ENCODE results near the gene LRMDA.

The LRMDA gene

GRCh38 chr10:75801661-75802060 lies 370.2 kb downstream of the LRMDA start:
- no peak for DNase-seq

GRCh38 chr10:75803121-75803520 lies 371.7 kb downstream of the LRMDA start:
- no peak for DNase-seq

- DNase-seq: no peak
Observed at GRCh38 chr10:75803816-75804552, 372.6 kb downstream of the LRMDA start.

- no peak for DNase-seq
Observed at GRCh38 chr10:75806186-75806585, 374.8 kb downstream of the LRMDA start.

GRCh38 chr10:75807456-75807855 lies 376.0 kb downstream of the LRMDA start:
- no peak for DNase-seq

GRCh38 chr10:75809003-75809402 lies 377.6 kb downstream of the LRMDA start:
- no peak for DNase-seq

- DNase-seq: no peak
Observed at GRCh38 chr10:75814014-75814413, 382.6 kb downstream of the LRMDA start.

- no peak for DNase-seq
Observed at GRCh38 chr10:75815066-75815465, 383.6 kb downstream of the LRMDA start.

- no peak for DNase-seq
Observed at GRCh38 chr10:75817198-75817597, 385.8 kb downstream of the LRMDA start.

GRCh38 chr10:75818552-75818951 lies 387.1 kb downstream of the LRMDA start:
- DNase-seq: no peak

GRCh38 chr10:75825235-75825634 lies 393.8 kb downstream of the LRMDA start:
- DNase-seq: no peak

- no peak for DNase-seq
Observed at GRCh38 chr10:75825661-75826060, 394.2 kb downstream of the LRMDA start.

- no peak for DNase-seq
Observed at GRCh38 chr10:75826846-75827245, 395.4 kb downstream of the LRMDA start.

- no peak for DNase-seq
Observed at GRCh38 chr10:75827587-75828021, 396.2 kb downstream of the LRMDA start.

- DNase-seq: no peak
Observed at GRCh38 chr10:75828413-75828812, 397.0 kb downstream of the LRMDA start.

- no peak for DNase-seq
Observed at GRCh38 chr10:75836064-75836463, 404.6 kb downstream of the LRMDA start.

GRCh38 chr10:75838486-75838885 lies 407.1 kb downstream of the LRMDA start:
- DNase-seq: no peak

- DNase-seq: no peak
Observed at GRCh38 chr10:75839020-75839419, 407.6 kb downstream of the LRMDA start.

- DNase-seq: no peak
Observed at GRCh38 chr10:75841266-75841665, 409.8 kb downstream of the LRMDA start.

GRCh38 chr10:75845176-75845947 lies 413.9 kb downstream of the LRMDA start:
- DNase-seq: no peak

GRCh38 chr10:75847477-75847876 lies 416.1 kb downstream of the LRMDA start:
- DNase-seq: no peak

- DNase-seq: no peak
Observed at GRCh38 chr10:75851580-75852345, 420.3 kb downstream of the LRMDA start.

GRCh38 chr10:75852851-75853484 lies 421.5 kb downstream of the LRMDA start:
- DNase-seq: peak; percentile 9
